GM18502 (cell line): Measurements from ENCODE around the gene DOC2A.
"Not testable (repeated sequence)": the region's sequence is repeated elsewhere in the genome, so short reads cannot be mapped to it uniquely, and the experiment has no call there.

Experiments
- ATAC-seq: cut with Tn5 transposase; IDR thresholded peaks from one replicate; pipeline ENCODE4 v1.9.1; 2021; ENCODE audit warnings: mild to moderate bottlenecking; ENCODE audit not compliant: unreplicated experiment, poor library complexity

Gene DOC2A

GRCh38 chr16:29975811-29976511, 34.9 kb downstream of the DOC2A start:
- ATAC-seq: no peak

GRCh38 chr16:29975134-29975538, 35.7 kb downstream of the DOC2A start:
- no peak for ATAC-seq

- ATAC-seq: no peak
Measured at GRCh38 chr16:29974291-29975133, 36.3 kb downstream of the DOC2A start.

GRCh38 chr16:29973384-29974246, 37.2 kb downstream of the DOC2A start, which contains the start of gene TAOK2:
TSS of gene TAOK2 (plus strand) at chr16:29973868. CDS start at chr16:29977773, 3,905 bp downstream.
- peak; percentile 95 for ATAC-seq

GRCh38 chr16:29972992-29973383, 37.8 kb downstream of the DOC2A start:
- no peak for ATAC-seq

GRCh38 chr16:29972500-29972899, 38.3 kb downstream of the DOC2A start:
- no peak for ATAC-seq

GRCh38 chr16:29971304-29971703, 39.5 kb downstream of the DOC2A start:
- no peak for ATAC-seq

- ATAC-seq: no peak
Measured at GRCh38 chr16:29968205-29968604, 42.6 kb downstream of the DOC2A start.

- no peak for ATAC-seq
Measured at GRCh38 chr16:29963021-29963743, 47.6 kb downstream of the DOC2A start.

- no peak for ATAC-seq
Measured at GRCh38 chr16:29962344-29962994, 48.4 kb downstream of the DOC2A start.

- peak; percentile 88 for ATAC-seq
Measured at GRCh38 chr16:29961479-29962343, 49.1 kb downstream of the DOC2A start, which contains the start of gene TMEM219. TSS of gene TMEM219 (plus strand) at chr16:29962079. CDS start at chr16:29963144, 1,065 bp downstream.

GRCh38 chr16:29961127-29961478, 49.7 kb downstream of the DOC2A start:
- no peak for ATAC-seq

- ATAC-seq: not testable (repeated sequence)
Measured at GRCh38 chr16:29959821-29960220, 51.0 kb downstream of the DOC2A start.

GRCh38 chr16:29959293-29959692, 51.5 kb downstream of the DOC2A start:
- no peak for ATAC-seq

- ATAC-seq: no peak
Measured at GRCh38 chr16:29958756-29959155, 52.1 kb downstream of the DOC2A start.
